IMR-90 (cell line): Measurements from ENCODE around the gene PPP1R16B. TPM values are rescaled to one million over a fixed set of nuclear protein-coding genes. Genes with fewer than 3 reads are reported as not detected.

ENCODE experiments used
- ATAC-seq: fragments of 200-7000 bp; cut with Tn5 transposase; 2 replicates; pipeline ENCODE4 v1.9.1; 2020; ENCODE audit warnings: low read depth, mild to moderate bottlenecking, moderate library complexity
- BruUV-seq: library from RNA; stranded (reverse); fragments of 400-500 nt; replicated peaks from 2 replicates; lab custom pipeline; 2021; lab: Mats Ljungman, UMichigan
- CTCF ChIA-PET: fragments of 300-600 bp; formaldehyde crosslinking; extraction: SDS; loops from one replicate; lab custom pipeline; 2021; ENCODE audit warnings: antibody characterized with exemption; lab: Yijun Ruan, JAX
- POLR2A ChIA-PET: fragments of 300-600 bp; sonication (Branson Sonifier 250); formaldehyde crosslinking; loops from one replicate; lab custom pipeline; 2022; ENCODE audit warnings: antibody characterized with exemption; ENCODE audit not compliant: unreplicated experiment; lab: Charles Lee
- DNase-seq: peaks from one replicate; pipeline ENCODE4 v3.0.0; 2013
- H2AFZ ChIP-seq: replicated peaks from 2 replicates; pipeline ENCODE3; 2013; ENCODE audit warnings: low read length, mild to moderate bottlenecking; ENCODE audit not compliant: poor library complexity
- H2AK5ac ChIP-seq: 2 replicates; pipeline ENCODE4 v1.6.1; 2013; ENCODE audit warnings: low read depth, low read length, inconsistent platforms
- H2AK9ac ChIP-seq: replicated peaks from 2 replicates; pipeline ENCODE3; 2013; ENCODE audit warnings: mild to moderate bottlenecking, low read depth, low read length, moderate library complexity; ENCODE audit not compliant: poor library complexity
- H2BK120ac ChIP-seq: 2 replicates; pipeline ENCODE4 v1.6.1; 2013; ENCODE audit warnings: low read depth, low read length, inconsistent platforms
- H2BK15ac ChIP-seq: 3 replicates; pipeline ENCODE4 v1.6.1; 2013; ENCODE audit warnings: low read depth, low read length, inconsistent platforms
- H2BK20ac ChIP-seq: 2 replicates; pipeline ENCODE4 v1.6.1; 2013; ENCODE audit warnings: low read depth, mild to moderate bottlenecking, inconsistent platforms, low read length, moderate library complexity
- H2BK5ac ChIP-seq: 2 replicates; pipeline ENCODE4 v1.6.1; 2013; ENCODE audit warnings: mild to moderate bottlenecking, low read depth, low read length, inconsistent platforms; ENCODE audit not compliant: poor library complexity, severe bottlenecking
- H3K14ac ChIP-seq: replicated peaks from 2 replicates; pipeline ENCODE4 v1.6.1; 2013; ENCODE audit warnings: low read depth, low read length, inconsistent platforms
- H3K18ac ChIP-seq: 2 replicates; pipeline ENCODE4 v1.6.1; 2013; ENCODE audit warnings: low read depth, low read length, control low read depth
- H3K23ac ChIP-seq: 2 replicates; pipeline ENCODE4 v1.6.1; 2013; ENCODE audit warnings: low read depth, low read length, inconsistent platforms
- H3K27ac ChIP-seq: 2 replicates; pipeline ENCODE4 v1.5.1; 2013; ENCODE audit warnings: mild to moderate bottlenecking, control low read depth, low read length; ENCODE audit not compliant: insufficient read depth
- H3K27me3 ChIP-seq: 2 replicates; pipeline ENCODE4 v1.6.1; 2013; ENCODE audit warnings: low read length; ENCODE audit not compliant: control insufficient read depth, insufficient read depth
- H3K36me3 ChIP-seq: 2 replicates; pipeline ENCODE4 v1.6.1; 2013; ENCODE audit warnings: low read length, mixed read lengths; ENCODE audit not compliant: control insufficient read depth, insufficient read depth
- H3K4ac ChIP-seq: 2 replicates; pipeline ENCODE4 v1.6.1; 2013; ENCODE audit warnings: low read depth, low read length, inconsistent platforms
- H3K4me1 ChIP-seq: 2 replicates; pipeline ENCODE4 v1.6.1; 2013; ENCODE audit warnings: low read length, mixed read lengths; ENCODE audit not compliant: control insufficient read depth, insufficient read depth
- H3K4me2 ChIP-seq: 2 replicates; pipeline ENCODE4 v1.6.1; 2013; ENCODE audit warnings: low read depth, mild to moderate bottlenecking, control low read depth, low read length, moderate library complexity
- H3K4me3 ChIP-seq: 2 replicates; pipeline ENCODE4 v1.5.1; 2013; ENCODE audit warnings: low read depth, mild to moderate bottlenecking, control low read depth, low read length, moderate library complexity; ENCODE audit not compliant: insufficient read depth
- H3K56ac ChIP-seq: 2 replicates; pipeline ENCODE4 v1.6.1; 2013; ENCODE audit warnings: low read length, inconsistent platforms; ENCODE audit not compliant: insufficient read depth; ENCODE audit errors: extremely low read depth
- H3K79me1 ChIP-seq, 2 experiments: 2 replicates each; pipeline ENCODE4 v1.6.1; 2013; ENCODE audit warnings: low read length in 2 of 2, inconsistent platforms in 1 of 2, low read depth in 1 of 2
- H3K9ac ChIP-seq: 2 replicates; pipeline ENCODE4 v1.6.1; 2013; ENCODE audit warnings: low read depth, low read length, control low read depth
- H3K9me1 ChIP-seq: 2 replicates; pipeline ENCODE4 v1.6.1; 2013; ENCODE audit warnings: low read length, inconsistent platforms; ENCODE audit not compliant: insufficient read depth
- H3K9me3 ChIP-seq: 2 replicates; pipeline ENCODE4 v1.6.1; 2013; ENCODE audit warnings: low read length; ENCODE audit not compliant: control insufficient read depth, insufficient read depth
- H4K20me1 ChIP-seq: 2 replicates; pipeline ENCODE4 v1.6.1; 2013; ENCODE audit warnings: low read length, inconsistent platforms; ENCODE audit not compliant: insufficient read depth
- H4K5ac ChIP-seq: 2 replicates; pipeline ENCODE4 v1.6.1; 2013; ENCODE audit warnings: mild to moderate bottlenecking, low read depth, low read length, control low read depth
- H4K8ac ChIP-seq, 2 experiments: 2 replicates each; pipeline ENCODE4 v1.6.1; 2013; ENCODE audit warnings: low read depth in 2 of 2, low read length in 2 of 2, control low read depth in 1 of 2, inconsistent platforms in 1 of 2
- H4K91ac ChIP-seq: 2 replicates; pipeline ENCODE4 v1.6.1; 2013; ENCODE audit warnings: low read depth, low read length, inconsistent platforms; ENCODE audit not compliant: insufficient read depth
- BHLHE40 ChIP-seq: fragments of 150-350 bp; IDR thresholded peaks from 2 replicates; pipeline ENCODE4 v1.6.1; 2016; ENCODE audit warnings: mild to moderate bottlenecking, low read depth, low read length
- CEBPB ChIP-seq: IDR thresholded peaks from 2 replicates; pipeline ENCODE4 v1.6.1; 2012; ENCODE audit warnings: low read depth, low read length, improper control_type of control experiment
- CHD1 ChIP-seq: IDR thresholded peaks from 2 replicates; pipeline ENCODE4 v1.6.1; 2012; ENCODE audit warnings: low read depth, low read length, improper control_type of control experiment
- MAFK ChIP-seq: IDR thresholded peaks from 2 replicates; pipeline ENCODE4 v1.6.1; 2012; ENCODE audit warnings: low read depth, low read length, improper control_type of control experiment
- MAZ ChIP-seq: IDR thresholded peaks from 2 replicates; pipeline ENCODE4 v1.6.1; 2012; ENCODE audit warnings: low read depth, mild to moderate bottlenecking, low read length, improper control_type of control experiment, moderate library complexity, borderline replicate concordance
- MXI1 ChIP-seq: IDR thresholded peaks from 2 replicates; pipeline ENCODE4 v1.6.1; 2012; ENCODE audit warnings: low read depth, mild to moderate bottlenecking, low read length, moderate library complexity, borderline replicate concordance
- NFE2L2 ChIP-seq: fragments of 150-350 bp; IDR thresholded peaks from 2 replicates; pipeline ENCODE4 v1.6.1; 2016; ENCODE audit warnings: low read depth, mild to moderate bottlenecking, low read length
- POLR2A ChIP-seq: IDR thresholded peaks from 2 replicates; pipeline ENCODE4 v1.6.1; 2012; ENCODE audit warnings: mild to moderate bottlenecking, low read depth, low read length
- RAD21 ChIP-seq: IDR thresholded peaks from 2 replicates; pipeline ENCODE4 v1.6.1; 2012; ENCODE audit warnings: low read length, improper control_type of control experiment
- RCOR1 ChIP-seq: IDR thresholded peaks from 2 replicates; pipeline ENCODE4 v1.6.1; 2012; ENCODE audit warnings: mild to moderate bottlenecking, low read length, improper control_type of control experiment; ENCODE audit not compliant: insufficient replicate concordance
- RFX5 ChIP-seq: IDR thresholded peaks from 2 replicates; pipeline ENCODE4 v1.8.0; 2012; ENCODE audit warnings: low read depth, mild to moderate bottlenecking, low read length, moderate library complexity
- SMC3 ChIP-seq: fragments of 150-350 bp; IDR thresholded peaks from 2 replicates; pipeline ENCODE4 v1.6.1; 2016; ENCODE audit warnings: low read depth, mild to moderate bottlenecking, antibody characterized with exemption, low read length, moderate library complexity
- WGBS, 2 experiments: methylation state at CpG; one replicate each; pipeline versions ENCODE4 v1.1.5 to v1.1.7; 2013; ENCODE audit warnings: missing lambda C conversion rate in 2 of 2; ENCODE audit not compliant: insufficient read length in 1 of 2; ENCODE audit errors: extremely low coverage in 2 of 2; 5-methylcytosine and 5-hydroxymethylcytosine counted together
- dilution Hi-C: fragments of 300-500 bp; cut with HindIII; formaldehyde crosslinking; loops from one replicate; pipeline ENCODE4 v1.14.3; 2018; ENCODE audit warnings: low sequenced_read_pairs; ENCODE audit not compliant: unreplicated experiment
- in situ Hi-C: fragments of 300-500 bp; cut with MboI; formaldehyde crosslinking; loops from 3 replicates; pipeline ENCODE4 v1.14.3; 2019; ENCODE audit warnings: low sequenced_read_pairs, inconsistent platforms, mixed read lengths
- intact Hi-C: fragments of 100-400 bp; cut with micrococcal nuclease; formaldehyde crosslinking; loops from 2 replicates; pipeline ENCODE4 v1.10.0; 2022
- polyA plus RNA-seq, 3 experiments: library from polyadenylated mRNA; depleted of rRNA; stranded (reverse); fragments of >200 nt; gene quantifications; 2 replicates each; pipeline ENCODE4 v1.2.3, GENCODE V29; 2012; ENCODE audit warnings: low replicate concordance in 1 of 3
- total RNA-seq: library from RNA; depleted of rRNA; stranded (reverse); fragments of >200 nt; gene quantifications from 2 replicates; pipeline ENCODE4 v1.2.3, GENCODE V29; 2012
- TF ChIP-seq, protein P1 (sequence below): fragments of 150-350 bp; IDR thresholded peaks from 2 replicates; pipeline ENCODE4 v1.6.1; 2016; ENCODE audit warnings: low read depth, mild to moderate bottlenecking, low read length, moderate library complexity, borderline replicate concordance
- TF ChIP-seq, protein P2 (sequence below): conservative IDR thresholded peaks from 2 replicates; pipeline ENCODE4 v1.5.1; 2012; ENCODE audit warnings: mild to moderate bottlenecking, low read depth, low read length, improper control_type of control experiment
- TF ChIP-seq, protein P3 (sequence below): fragments of 150-350 bp; IDR thresholded peaks from 2 replicates; pipeline ENCODE4 v1.6.1; 2017; ENCODE audit warnings: mild to moderate bottlenecking, antibody characterized with exemption, low read length, low read depth

The PPP1R16B gene
- total and polyA plus RNA-seq, 2 of the 4 experiments (the other 2 are of a cell fraction): not detected

DNA sequence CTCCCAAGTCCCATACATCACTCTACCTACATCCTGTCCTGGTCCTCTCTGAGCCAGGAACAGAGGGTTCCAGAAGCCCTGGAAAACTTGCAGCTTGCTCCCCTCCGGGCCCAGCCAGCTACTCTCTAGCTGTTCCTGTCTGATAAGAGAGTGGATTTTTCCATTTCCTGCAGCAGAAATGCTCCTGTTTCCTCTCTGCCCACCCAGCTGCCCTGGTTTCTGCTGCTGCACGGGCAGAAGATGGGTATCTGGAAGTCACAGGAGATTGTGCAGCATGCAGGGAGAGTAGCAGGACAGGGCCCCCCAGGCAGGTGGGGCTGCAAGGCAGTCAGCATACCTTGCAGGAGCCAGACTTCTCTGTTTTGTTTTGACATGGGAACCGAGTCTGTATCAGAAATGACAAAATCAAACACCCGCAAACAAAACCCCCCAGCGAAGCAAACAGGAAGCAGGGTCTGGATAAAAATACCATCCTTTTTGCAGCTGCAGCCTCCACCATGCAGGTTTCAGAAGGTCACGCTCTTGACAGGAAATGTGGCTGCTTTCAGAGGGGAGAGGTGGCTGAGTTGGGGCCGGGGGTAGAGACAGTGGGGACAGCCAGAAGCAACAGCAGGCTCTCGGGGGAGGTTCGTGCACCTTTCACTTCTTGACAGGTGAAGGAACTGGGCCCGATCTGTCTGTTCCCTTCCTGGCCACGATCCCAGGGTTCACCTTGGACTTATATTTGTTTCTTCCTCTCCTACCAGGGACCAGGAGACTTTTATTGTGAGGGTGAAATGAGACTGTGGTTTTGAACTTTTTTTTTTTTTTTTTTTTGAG, 69.9 kb downstream of the PPP1R16B start:
- Histone ChIP-seq H2AK5ac (no peak overlapping the region), H2AFZ (no peak overlapping the region), H4K20me1 (no peaks in the 10 kb centered on the region), H2BK5ac (no peak overlapping the region), H3K9me3 (no peaks in the 10 kb centered on the region), H3K36me3 (no peaks in the 10 kb centered on the region), H3K9ac (no peak overlapping the region), H3K4me1 (no peaks in the 10 kb centered on the region), H3K23ac (no peak overlapping the region), H3K9me1 (no peaks in the 10 kb centered on the region), H2BK120ac (no peak overlapping the region), H4K8ac (no peak overlapping the region), H3K14ac (no peak overlapping the region), H3K18ac (no peak overlapping the region), H3K27ac (no peak overlapping the region), H3K27me3 (peaks cover 9% of the 10 kb centered on the region), H3K4me2 (no peak overlapping the region), H4K5ac (no peak overlapping the region), H3K56ac (no peak overlapping the region), H4K91ac (no peak overlapping the region), H2BK15ac (no peak overlapping the region), H2BK20ac (no peak overlapping the region), H3K4ac (no peak overlapping the region), H2AK9ac (no peak overlapping the region), H3K79me1 (no peaks in the 10 kb centered on the region), H3K4me3 (no peak overlapping the region)
- in situ Hi-C loops (no loop called here), intact Hi-C loops (no loop called here), dilution Hi-C loops (no loop called here)
- no CpG with 5 or more reads among the region's 11 CpGs for WGBS, 2 experiments
- POLR2A ChIA-PET: no interaction called here
- ATAC-seq (no peak), DNase-seq (no peak)
- CTCF ChIA-PET: interaction anchor here (0.7 kb wide), 1 partner anchor 174 kb away, joined by 7 read pairs; no protein-coding TSS in a partner anchor
- no TSS peak for BruUV-seq
- TF ChIP-seq, protein P1, sequence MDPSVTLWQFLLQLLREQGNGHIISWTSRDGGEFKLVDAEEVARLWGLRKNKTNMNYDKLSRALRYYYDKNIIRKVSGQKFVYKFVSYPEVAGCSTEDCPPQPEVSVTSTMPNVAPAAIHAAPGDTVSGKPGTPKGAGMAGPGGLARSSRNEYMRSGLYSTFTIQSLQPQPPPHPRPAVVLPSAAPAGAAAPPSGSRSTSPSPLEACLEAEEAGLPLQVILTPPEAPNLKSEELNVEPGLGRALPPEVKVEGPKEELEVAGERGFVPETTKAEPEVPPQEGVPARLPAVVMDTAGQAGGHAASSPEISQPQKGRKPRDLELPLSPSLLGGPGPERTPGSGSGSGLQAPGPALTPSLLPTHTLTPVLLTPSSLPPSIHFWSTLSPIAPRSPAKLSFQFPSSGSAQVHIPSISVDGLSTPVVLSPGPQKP: no peak
- TF ChIP-seq SMC3: no peak
- TF ChIP-seq RFX5: no peak
- no peak for TF ChIP-seq MAFK
- TF ChIP-seq BHLHE40: no peak
- TF ChIP-seq RAD21: no peak
- TF ChIP-seq CEBPB: no peak
- no peak for TF ChIP-seq RCOR1
- TF ChIP-seq CHD1: no peak
- TF ChIP-seq MAZ: no peak
- no peak for TF ChIP-seq POLR2A
- TF ChIP-seq, protein P2, sequence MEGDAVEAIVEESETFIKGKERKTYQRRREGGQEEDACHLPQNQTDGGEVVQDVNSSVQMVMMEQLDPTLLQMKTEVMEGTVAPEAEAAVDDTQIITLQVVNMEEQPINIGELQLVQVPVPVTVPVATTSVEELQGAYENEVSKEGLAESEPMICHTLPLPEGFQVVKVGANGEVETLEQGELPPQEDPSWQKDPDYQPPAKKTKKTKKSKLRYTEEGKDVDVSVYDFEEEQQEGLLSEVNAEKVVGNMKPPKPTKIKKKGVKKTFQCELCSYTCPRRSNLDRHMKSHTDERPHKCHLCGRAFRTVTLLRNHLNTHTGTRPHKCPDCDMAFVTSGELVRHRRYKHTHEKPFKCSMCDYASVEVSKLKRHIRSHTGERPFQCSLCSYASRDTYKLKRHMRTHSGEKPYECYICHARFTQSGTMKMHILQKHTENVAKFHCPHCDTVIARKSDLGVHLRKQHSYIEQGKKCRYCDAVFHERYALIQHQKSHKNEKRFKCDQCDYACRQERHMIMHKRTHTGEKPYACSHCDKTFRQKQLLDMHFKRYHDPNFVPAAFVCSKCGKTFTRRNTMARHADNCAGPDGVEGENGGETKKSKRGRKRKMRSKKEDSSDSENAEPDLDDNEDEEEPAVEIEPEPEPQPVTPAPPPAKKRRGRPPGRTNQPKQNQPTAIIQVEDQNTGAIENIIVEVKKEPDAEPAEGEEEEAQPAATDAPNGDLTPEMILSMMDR: no peak
- TF ChIP-seq, protein P3, sequence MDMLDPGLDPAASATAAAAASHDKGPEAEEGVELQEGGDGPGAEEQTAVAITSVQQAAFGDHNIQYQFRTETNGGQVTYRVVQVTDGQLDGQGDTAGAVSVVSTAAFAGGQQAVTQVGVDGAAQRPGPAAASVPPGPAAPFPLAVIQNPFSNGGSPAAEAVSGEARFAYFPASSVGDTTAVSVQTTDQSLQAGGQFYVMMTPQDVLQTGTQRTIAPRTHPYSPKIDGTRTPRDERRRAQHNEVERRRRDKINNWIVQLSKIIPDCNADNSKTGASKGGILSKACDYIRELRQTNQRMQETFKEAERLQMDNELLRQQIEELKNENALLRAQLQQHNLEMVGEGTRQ: no peak
- no peak for TF ChIP-seq MXI1
- no peak for TF ChIP-seq NFE2L2
